H9 (cell line): Measurements from ENCODE around the gene FMN1. TPM values are rescaled to one million over a fixed set of nuclear protein-coding genes. Genes with fewer than 3 reads are reported as not detected.

Source experiments
- DNase-seq: peaks from one replicate; pipeline ENCODE4 v3.0.0-alpha.2; 2017
- H2AFZ ChIP-seq: one replicate; pipeline ENCODE4 v1.6.1; 2013; ENCODE audit warnings: mild to moderate bottlenecking, low read length, control low read depth, moderate library complexity
- H2AK5ac ChIP-seq: 2 replicates; pipeline ENCODE4 v1.6.1; 2013; ENCODE audit warnings: low read length, control low read depth, mixed read lengths; ENCODE audit not compliant: insufficient read length
- H2BK120ac ChIP-seq: one replicate; pipeline ENCODE4 v1.6.1; 2013; ENCODE audit warnings: low read depth, mild to moderate bottlenecking, low read length, control low read depth, inconsistent platforms; ENCODE audit not compliant: poor library complexity, severe bottlenecking
- H2BK12ac ChIP-seq: 2 replicates; pipeline ENCODE4 v1.6.1; 2013; ENCODE audit warnings: low read length, control low read depth, mixed read lengths, low read depth; ENCODE audit not compliant: insufficient read length
- H2BK15ac ChIP-seq: 2 replicates; pipeline ENCODE4 v1.6.1; 2013; ENCODE audit warnings: low read depth, low read length, control low read depth
- H2BK20ac ChIP-seq: one replicate; pipeline ENCODE4 v1.6.1; 2013; ENCODE audit warnings: low read depth, mild to moderate bottlenecking, low read length, control low read depth, inconsistent platforms; ENCODE audit not compliant: poor library complexity, severe bottlenecking
- H2BK5ac ChIP-seq: 2 replicates; pipeline ENCODE4 v1.6.1; 2013; ENCODE audit warnings: low read length, control low read depth, mixed read lengths; ENCODE audit not compliant: insufficient read length
- H3K14ac ChIP-seq: 2 replicates; pipeline ENCODE4 v1.6.1; 2013; ENCODE audit warnings: low read length, control low read depth; ENCODE audit not compliant: insufficient read depth
- H3K18ac ChIP-seq: 2 replicates; pipeline ENCODE4 v1.6.1; 2013; ENCODE audit warnings: low read depth, mild to moderate bottlenecking, mixed read lengths, low read length, control low read depth; ENCODE audit not compliant: insufficient read length
- H3K23ac ChIP-seq: 2 replicates; pipeline ENCODE4 v1.6.1; 2013; ENCODE audit warnings: low read length, control low read depth, mixed read lengths, low read depth; ENCODE audit not compliant: insufficient read length
- H3K23me2 ChIP-seq: 2 replicates; pipeline ENCODE4 v1.6.1; 2013; ENCODE audit warnings: low read depth, mild to moderate bottlenecking, mixed read lengths, low read length, control low read depth; ENCODE audit not compliant: insufficient read length, poor library complexity, severe bottlenecking
- H3K27ac ChIP-seq: 2 replicates; pipeline ENCODE4 v1.5.1; 2013; ENCODE audit warnings: low read length, control low read depth, mixed read lengths, low read depth; ENCODE audit not compliant: insufficient read length
- H3K27me3 ChIP-seq: 2 replicates; pipeline ENCODE4 v1.6.1; 2013; ENCODE audit warnings: low read length, control low read depth, inconsistent platforms; ENCODE audit not compliant: insufficient read depth
- H3K4ac ChIP-seq: 2 replicates; pipeline ENCODE4 v1.6.1; 2013; ENCODE audit warnings: low read depth, mild to moderate bottlenecking, control low read depth, inconsistent platforms, low read length, moderate library complexity
- H3K4me1 ChIP-seq: 2 replicates; pipeline ENCODE4 v1.6.1; 2013; ENCODE audit warnings: low read length, control low read depth, inconsistent platforms; ENCODE audit not compliant: insufficient read depth
- H3K4me2 ChIP-seq: 2 replicates; pipeline ENCODE4 v1.6.1; 2013; ENCODE audit warnings: low read length, control low read depth, mixed read lengths; ENCODE audit not compliant: insufficient read length, insufficient read depth
- H3K56ac ChIP-seq: 2 replicates; pipeline ENCODE4 v1.6.1; 2013; ENCODE audit warnings: low read depth, mild to moderate bottlenecking, mixed read lengths, low read length, control low read depth; ENCODE audit not compliant: insufficient read length
- H3K79me1 ChIP-seq: 2 replicates; pipeline ENCODE4 v1.6.1; 2013; ENCODE audit warnings: low read depth, mild to moderate bottlenecking, moderate library complexity, low read length, control low read depth, inconsistent platforms; ENCODE audit not compliant: insufficient read depth, poor library complexity, severe bottlenecking
- H3K79me2 ChIP-seq: 2 replicates; pipeline ENCODE4 v1.6.1; 2013; ENCODE audit warnings: low read length, control low read depth, inconsistent platforms; ENCODE audit not compliant: insufficient read depth
- H3K9ac ChIP-seq: 2 replicates; pipeline ENCODE4 v1.6.1; 2013; ENCODE audit warnings: low read length, control low read depth, mixed read lengths; ENCODE audit not compliant: insufficient read length; ENCODE audit errors: extremely low read depth
- H3K9me3 ChIP-seq: one replicate; pipeline ENCODE4 v1.6.1; 2013; ENCODE audit warnings: low read depth, low read length, inconsistent platforms; ENCODE audit not compliant: control insufficient read depth
- H3T11ph ChIP-seq: one replicate; pipeline ENCODE4 v1.6.1; 2013; ENCODE audit warnings: mild to moderate bottlenecking, low read length, control low read depth, inconsistent platforms
- H4K20me1 ChIP-seq: one replicate; pipeline ENCODE4 v1.6.1; 2013; ENCODE audit not compliant: control insufficient read depth, insufficient read length, insufficient read depth
- H4K5ac ChIP-seq: 2 replicates; pipeline ENCODE4 v1.6.1; 2013; ENCODE audit warnings: low read depth, mild to moderate bottlenecking, mixed read lengths, low read length, control low read depth; ENCODE audit not compliant: insufficient read length
- H4K8ac ChIP-seq: replicated peaks from 2 replicates; pipeline ENCODE4 v1.6.1; 2013; ENCODE audit warnings: low read length, control low read depth, mixed read lengths, low read depth; ENCODE audit not compliant: insufficient read length
- H4K91ac ChIP-seq: 2 replicates; pipeline ENCODE4 v1.6.1; 2013; ENCODE audit warnings: low read depth, mild to moderate bottlenecking, moderate library complexity, mixed read lengths, low read length, control low read depth; ENCODE audit not compliant: insufficient read length
- H3K27ac Mint-ChIP-seq, 3 experiments: 2 replicates in 2 of 3; 3 replicates in 1 of 3; pipeline ENCODE4 v1.8.0; 2020 to 2021; ENCODE audit warnings: mixed read lengths in 3 of 3, mild to moderate bottlenecking in 1 of 3, moderate library complexity in 1 of 3
- H3K27me3 Mint-ChIP-seq: 2 replicates; pipeline ENCODE4 v1.8.0; 2021; ENCODE audit warnings: low read depth, mild to moderate bottlenecking, moderate library complexity, mixed read lengths
- H3K36me3 Mint-ChIP-seq, 3 experiments: 2 replicates in 2 of 3; 3 replicates in 1 of 3; pipeline ENCODE4 v1.8.0; 2020 to 2021; ENCODE audit warnings: low read depth in 3 of 3, mixed read lengths in 3 of 3; ENCODE audit not compliant: insufficient read depth in 1 of 3
- H3K4me1 Mint-ChIP-seq, 2 experiments: 2 replicates each; pipeline ENCODE4 v1.8.0; 2020; ENCODE audit warnings: mixed read lengths in 2 of 2
- H3K4me3 Mint-ChIP-seq, 2 experiments: 2 replicates in 1 of 2; 3 replicates in 1 of 2; pipeline ENCODE4 v1.8.0; 2020 to 2021; ENCODE audit warnings: mild to moderate bottlenecking in 2 of 2, mixed read lengths in 2 of 2, moderate library complexity in 1 of 2
- H3K9me3 Mint-ChIP-seq, 2 experiments: 2 replicates in 1 of 2; 3 replicates in 1 of 2; pipeline ENCODE4 v1.8.0; 2020; ENCODE audit warnings: mild to moderate bottlenecking in 2 of 2, mixed read lengths in 2 of 2, moderate library complexity in 1 of 2
- WGBS: extraction: QIAGEN DNeasy Blood & Tissue Kit; methylation state at CpG from one replicate; pipeline ENCODE4 v1.1.7; 2013; ENCODE audit warnings: missing lambda C conversion rate, low lambda C conversion rate, mixed read lengths; ENCODE audit not compliant: insufficient read length; ENCODE audit errors: extremely low coverage; 5-methylcytosine and 5-hydroxymethylcytosine counted together
- total RNA-seq: library from RNA; stranded (reverse); gene quantifications from 2 replicates; pipeline ENCODE4 v1.2.1, GENCODE V29; 2021
- TF ChIP-seq, protein P1 (sequence below): fragments of 200-600 bp; sonication (generic); conservative IDR thresholded peaks from 3 replicates; pipeline ENCODE4 v1.8.0; 2021; ENCODE audit warnings: antibody characterized with exemption, mild to moderate bottlenecking

The FMN1 gene
- total RNA-seq, 1 experiment from 2014 or later, result 1.9 TPM

DNA sequence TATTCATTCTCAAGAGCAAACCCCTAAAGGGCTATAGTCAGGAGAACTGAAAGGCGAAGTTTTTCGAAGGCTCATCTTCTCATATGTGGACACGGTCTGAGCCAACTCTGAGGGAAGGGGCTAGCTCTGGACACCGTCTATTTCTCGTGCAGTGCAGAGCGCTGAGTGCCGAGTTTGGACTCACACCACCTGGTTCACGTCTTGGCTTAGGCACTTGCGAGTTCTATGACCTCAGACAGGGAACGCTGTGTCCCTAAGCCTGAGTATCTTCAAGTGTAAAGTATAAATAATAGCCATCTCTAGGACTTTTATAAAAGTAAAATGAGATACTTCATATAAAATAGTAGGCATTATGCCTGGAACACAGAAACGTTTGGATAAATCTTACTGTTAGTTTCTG, 223.7 kb downstream of the FMN1 start:
- DNase-seq, result no peak
- Histone ChIP-seq H2BK20ac (no peak overlapping the region), H3K4ac (no peak overlapping the region), H3K9me3 (no peaks in the 10 kb centered on the region), H3K4me1 (no peaks in the 10 kb centered on the region), H3K4me2 (no peak overlapping the region), H4K20me1 (no peaks in the 10 kb centered on the region), H2AK5ac (no peak overlapping the region), H3K27me3 (no peaks in the 10 kb centered on the region), H3K23ac (no peak overlapping the region), H2BK120ac (no peak overlapping the region), H3K56ac (no peak overlapping the region), H2BK12ac (no peak overlapping the region), H3K14ac (no peak overlapping the region), H2BK5ac (no peak overlapping the region), H3T11ph (no peak overlapping the region), H3K79me1 (no peaks in the 10 kb centered on the region), H3K79me2 (no peaks in the 10 kb centered on the region), H2AFZ (no peak overlapping the region), H4K8ac (no peak overlapping the region), H3K23me2 (no peaks in the 10 kb centered on the region), H4K5ac (no peak overlapping the region), H2BK15ac (no peak overlapping the region), H3K9ac (no peak overlapping the region), H3K18ac (no peak overlapping the region), H4K91ac (no peak overlapping the region), H3K27ac (no peak overlapping the region)
- Mint-ChIP-seq H3K27ac (no peak overlapping the region), H3K4me1 (peaks cover 3 to 6% of the 10 kb centered on the region in 2 experiments; a peak in 3 of 4 replicates), H3K4me3 (no peak overlapping the region), H3K9me3 (no peaks in the 10 kb centered on the region), H3K36me3 (no peaks in the 10 kb centered on the region), H3K27me3 (no peaks in the 10 kb centered on the region)
- WGBS, result no CpG with 5 or more reads among the region's 11 CpGs
- TF ChIP-seq, protein P1, sequence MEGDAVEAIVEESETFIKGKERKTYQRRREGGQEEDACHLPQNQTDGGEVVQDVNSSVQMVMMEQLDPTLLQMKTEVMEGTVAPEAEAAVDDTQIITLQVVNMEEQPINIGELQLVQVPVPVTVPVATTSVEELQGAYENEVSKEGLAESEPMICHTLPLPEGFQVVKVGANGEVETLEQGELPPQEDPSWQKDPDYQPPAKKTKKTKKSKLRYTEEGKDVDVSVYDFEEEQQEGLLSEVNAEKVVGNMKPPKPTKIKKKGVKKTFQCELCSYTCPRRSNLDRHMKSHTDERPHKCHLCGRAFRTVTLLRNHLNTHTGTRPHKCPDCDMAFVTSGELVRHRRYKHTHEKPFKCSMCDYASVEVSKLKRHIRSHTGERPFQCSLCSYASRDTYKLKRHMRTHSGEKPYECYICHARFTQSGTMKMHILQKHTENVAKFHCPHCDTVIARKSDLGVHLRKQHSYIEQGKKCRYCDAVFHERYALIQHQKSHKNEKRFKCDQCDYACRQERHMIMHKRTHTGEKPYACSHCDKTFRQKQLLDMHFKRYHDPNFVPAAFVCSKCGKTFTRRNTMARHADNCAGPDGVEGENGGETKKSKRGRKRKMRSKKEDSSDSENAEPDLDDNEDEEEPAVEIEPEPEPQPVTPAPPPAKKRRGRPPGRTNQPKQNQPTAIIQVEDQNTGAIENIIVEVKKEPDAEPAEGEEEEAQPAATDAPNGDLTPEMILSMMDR, result no peak
